Ovary (tissue), 9 donors: ENCODE results near the gene POC1A. TPM values are rescaled to one million over a fixed set of nuclear protein-coding genes. Genes with fewer than 3 reads are reported as not detected.

Experiments
- DNase-seq, 5 donors: peaks; one replicate each; pipeline ENCODE4 v3.0.0-alpha.2; 2019 to 2020
- H3K27ac ChIP-seq, 2 donors: fragments of 200-600 bp; one replicate each; pipeline versions ENCODE4 v1.5.1 to v1.8.0; 2019 to 2022
- H3K27me3 ChIP-seq: fragments of 200-600 bp; one replicate; pipeline ENCODE4 v1.8.0; 2022
- H3K36me3 ChIP-seq: fragments of 200-600 bp; sonication (generic); one replicate; pipeline ENCODE4 v1.5.1; 2019
- H3K4me1 ChIP-seq: one replicate; pipeline ENCODE4 v1.8.1; 2013; ENCODE audit warnings: mild to moderate bottlenecking, moderate library complexity; ENCODE audit not compliant: insufficient read depth
- H3K4me3 ChIP-seq: fragments of 200-600 bp; sonication (generic); one replicate; pipeline ENCODE4 v1.5.1; 2017
- H3K9me3 ChIP-seq, 2 donors: fragments of 200-600 bp in 1 of 2; sonication (generic) in 1 of 2; one replicate each; pipeline versions ENCODE4 v1.5.1 to v1.8.1; 2013 to 2019; ENCODE audit warnings: mild to moderate bottlenecking in 1 of 2, moderate library complexity in 1 of 2
- EP300 ChIP-seq: sonication (generic); formaldehyde crosslinking; IDR thresholded peaks from one replicate; pipeline ENCODE4 v1.6.1; 2017; ENCODE audit warnings: antibody characterized with exemption
- POLR2A ChIP-seq: fragments of 450-650 bp; IDR thresholded peaks from one replicate; pipeline ENCODE4 v1.6.1; 2017; ENCODE audit warnings: antibody characterized with exemption, mild to moderate bottlenecking, moderate library complexity
- WGBS, 3 donors: extraction: QIAGEN DNeasy Blood & Tissue Kit in 1 of 3; methylation state at CpG; one replicate each; pipeline versions ENCODE4 v1.1.5 to v1.1.7; 2013 to 2017; 5-methylcytosine and 5-hydroxymethylcytosine counted together
- intact Hi-C, 4 donors: fragments of 100-400 bp; cut with DNase I; formaldehyde crosslinking; loops; one replicate each; pipeline versions ENCODE4 v1.11.0 to v1.15.1; 2022 to 2023
- polyA plus RNA-seq, 2 donors: library from polyadenylated mRNA; stranded (reverse); fragments of 200-250 nt in 1 of 2; fragments of 350-450 nt in 1 of 2; fragmentation: Illumina TruSeq in 1 of 2; extraction: RNeasy Lipid Tissue Mini Kit (QIAGEN cat#74804) in 1 of 2; gene quantifications; one replicate each; pipeline ENCODE4 v1.2.3, GENCODE V29; 2013 to 2014
- total RNA-seq, 7 donors: library from RNA; depleted of rRNA in 2 of 7; stranded (reverse); fragments of >200 nt in 2 of 7; fragmentation: NEBNext Ultra II Directional in 3 of 7; extraction: Animal tissue kit (Norgen Biotek cat#: 25700) in 3 of 7; gene quantifications; one replicate each; pipeline versions ENCODE4 v1.1.0 to v1.2.4, GENCODE V29; 2016 to 2023
- TF ChIP-seq, protein P1 (sequence below), 3 donors: fragments of 450-650 bp in 2 of 3; fragments of 200-600 bp in 1 of 3; IDR thresholded peaks; one replicate each; pipeline versions ENCODE4 v1.5.1 to v1.8.0; 2016 to 2022; ENCODE audit warnings: antibody characterized with exemption in 3 of 3, mild to moderate bottlenecking in 1 of 3
- donor health status: DM: no; HTN: no; CAD: no; lungs with moderate emphysema.
- donor health status: DM: no; HTN: no; CAD: no.
- donor health status: Bipolar disorder and iron deficiency.
- donor health status: DM: yes; HTN: yes; CAD: no.
- donor health status: DM: no; HTN: no; CAD: no.
- donor health status: DM: yes; HTN: yes; CAD: no.

The POC1A gene
- total and polyA plus RNA-seq, 9 donors, result 0.53 to 1.8 (median 1.3) TPM

DNA sequence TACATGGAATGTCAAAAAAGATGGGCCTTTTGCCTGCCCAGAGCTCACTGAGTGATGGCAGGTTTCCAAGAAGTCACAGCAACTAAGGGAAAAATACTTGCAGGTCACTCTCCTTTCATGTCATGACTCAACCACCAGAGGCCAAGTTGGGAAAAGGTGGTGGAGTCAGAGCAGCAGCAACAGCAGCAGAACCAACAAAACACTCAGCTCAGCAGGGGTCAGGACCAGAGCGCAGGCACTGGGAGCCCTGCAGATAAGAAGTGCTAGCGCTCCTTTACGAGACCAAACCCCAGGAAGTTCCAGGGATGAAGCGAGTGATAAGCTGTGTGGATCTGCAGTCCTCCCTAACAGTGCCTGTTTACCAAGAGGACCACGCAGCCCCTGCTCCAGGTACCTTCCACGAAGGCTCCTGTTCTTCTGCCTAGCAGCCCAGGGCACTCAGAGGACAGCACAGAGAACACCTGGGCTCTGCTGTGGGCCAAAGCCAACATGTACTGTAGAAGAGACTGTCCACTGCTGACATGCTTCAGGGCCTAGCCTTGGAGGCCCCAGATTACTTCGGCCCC is 26.0 kb downstream of the POC1A start:
- no peak overlapping the region for H3K27ac ChIP-seq
- H3K4me1 ChIP-seq, result peaks cover 2% of the 10 kb centered on the region
- no peak overlapping the region for H3K4me3 ChIP-seq
- DNase-seq, result no peak
- intact Hi-C loops, result loop anchor here in 1 of 4 donors (5.0 kb wide), 1 partner anchor 126 kb away; no protein-coding TSS in a partner anchor
- TF ChIP-seq, protein P1, sequence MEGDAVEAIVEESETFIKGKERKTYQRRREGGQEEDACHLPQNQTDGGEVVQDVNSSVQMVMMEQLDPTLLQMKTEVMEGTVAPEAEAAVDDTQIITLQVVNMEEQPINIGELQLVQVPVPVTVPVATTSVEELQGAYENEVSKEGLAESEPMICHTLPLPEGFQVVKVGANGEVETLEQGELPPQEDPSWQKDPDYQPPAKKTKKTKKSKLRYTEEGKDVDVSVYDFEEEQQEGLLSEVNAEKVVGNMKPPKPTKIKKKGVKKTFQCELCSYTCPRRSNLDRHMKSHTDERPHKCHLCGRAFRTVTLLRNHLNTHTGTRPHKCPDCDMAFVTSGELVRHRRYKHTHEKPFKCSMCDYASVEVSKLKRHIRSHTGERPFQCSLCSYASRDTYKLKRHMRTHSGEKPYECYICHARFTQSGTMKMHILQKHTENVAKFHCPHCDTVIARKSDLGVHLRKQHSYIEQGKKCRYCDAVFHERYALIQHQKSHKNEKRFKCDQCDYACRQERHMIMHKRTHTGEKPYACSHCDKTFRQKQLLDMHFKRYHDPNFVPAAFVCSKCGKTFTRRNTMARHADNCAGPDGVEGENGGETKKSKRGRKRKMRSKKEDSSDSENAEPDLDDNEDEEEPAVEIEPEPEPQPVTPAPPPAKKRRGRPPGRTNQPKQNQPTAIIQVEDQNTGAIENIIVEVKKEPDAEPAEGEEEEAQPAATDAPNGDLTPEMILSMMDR (IDR thresholded peaks at IDR 0.05), result no peak
- TF ChIP-seq POLR2A (no peak), EP300 (no peak)
- H3K9me3 ChIP-seq, result no peaks in the 10 kb centered on the region
- H3K27me3 ChIP-seq, result no peaks in the 10 kb centered on the region
- 77 to 90% (median 83%) methylated on average over 7 of the region's 7 CpGs for WGBS, 3 donors
- H3K36me3 ChIP-seq, result no peaks in the 10 kb centered on the region

- TF ChIP-seq, protein P1 (IDR thresholded peaks at IDR 0.05), result no peak
- TF ChIP-seq EP300 (no peak), POLR2A (no peak)
- no peak overlapping the region for H3K4me3 ChIP-seq
- H3K27ac ChIP-seq, result no peak overlapping the region
- peaks cover 2% of the 10 kb centered on the region for H3K4me1 ChIP-seq
- WGBS, 3 donors, result 90 to 93% (median 93%) methylated on average over 6 of the region's 6 CpGs
- H3K27me3 ChIP-seq, result no peaks in the 10 kb centered on the region
- no peaks in the 10 kb centered on the region for H3K36me3 ChIP-seq
- intact Hi-C loops, result loop anchor here in 1 of 4 donors (5.0 kb wide), 1 partner anchor 124 kb away; no protein-coding TSS in a partner anchor
- DNase-seq, result no peak
- no peaks in the 10 kb centered on the region for H3K9me3 ChIP-seq
These were observed 27.7 kb downstream of the POC1A start for GRCh38 chr3:52126500-52126899.

DNA sequence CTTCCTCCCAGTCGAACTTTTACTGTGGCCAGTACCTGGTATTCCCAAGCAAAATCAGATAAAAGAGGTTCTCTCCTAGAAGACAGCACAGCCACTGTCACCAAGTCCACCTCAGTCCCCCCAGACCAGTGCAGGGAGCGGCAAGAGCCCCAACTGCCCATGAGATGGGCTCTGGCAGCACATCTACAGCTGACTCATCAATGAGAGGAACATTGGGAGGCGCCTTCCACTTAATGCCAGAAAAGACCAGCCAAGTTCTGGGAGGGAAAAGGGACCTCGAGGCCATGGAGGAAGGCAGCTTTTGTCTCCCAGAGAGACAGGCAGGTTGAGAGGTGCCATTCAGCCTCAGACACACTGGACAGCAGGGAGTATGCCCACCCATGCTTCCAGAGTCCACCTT is 28.2 kb downstream of the POC1A start:
- TF ChIP-seq POLR2A (no peak), EP300 (no peak)
- TF ChIP-seq, protein P1 (IDR thresholded peaks at IDR 0.05), result no peak
- no peaks in the 10 kb centered on the region for H3K36me3 ChIP-seq
- H3K4me3 ChIP-seq, result no peak overlapping the region
- H3K9me3 ChIP-seq, result no peaks in the 10 kb centered on the region
- intact Hi-C loops, result loop anchor here in 1 of 4 donors (5.0 kb wide), 1 partner anchor 124 kb away; no protein-coding TSS in a partner anchor
- H3K27me3 ChIP-seq, result no peaks in the 10 kb centered on the region
- DNase-seq, result no peak
- H3K27ac ChIP-seq, result no peak overlapping the region
- peaks cover 3% of the 10 kb centered on the region for H3K4me1 ChIP-seq
- 75 to 88% (median 81%) methylated on average over 4 of the region's 4 CpGs for WGBS, 3 donors

- Histone ChIP-seq H3K9me3 (no peaks in the 10 kb centered on the region), H3K4me3 (no peak overlapping the region), H3K27ac (no peak overlapping the region), H3K27me3 (no peaks in the 10 kb centered on the region), H3K4me1 (peaks cover 3% of the 10 kb centered on the region), H3K36me3 (no peaks in the 10 kb centered on the region)
- TF ChIP-seq POLR2A (no peak), EP300 (no peak)
- TF ChIP-seq, protein P1 (IDR thresholded peaks at IDR 0.05), result no peak
- WGBS, 3 donors, result 90 to 91% (median 90%) methylated on average over 8 of the region's 8 CpGs
- DNase-seq, result no peak
- intact Hi-C loops, result loop anchor here (5.0 kb wide), 2 partner anchors 67 to 122 kb away; partner anchors contain the start of gene DUSP7 (in 1 of the 4)
These were observed 29.5 kb downstream of the POC1A start for GRCh38 chr3:52124766-52125165.
